ENCODE data around the gene COMMD6. TPM values are rescaled to one million over a fixed set of nuclear protein-coding genes. Genes with fewer than 3 reads are reported as not detected.

COMMD6 gene
- 89.7 TPM for total RNA-seq

GRCh38 chr13:75537401-75538365, at the start of gene COMMD6:
Gene COMMD6 (minus strand): TSS chr13:75537841. CDS start chr13:75537805, 36 bp downstream.

DNA sequence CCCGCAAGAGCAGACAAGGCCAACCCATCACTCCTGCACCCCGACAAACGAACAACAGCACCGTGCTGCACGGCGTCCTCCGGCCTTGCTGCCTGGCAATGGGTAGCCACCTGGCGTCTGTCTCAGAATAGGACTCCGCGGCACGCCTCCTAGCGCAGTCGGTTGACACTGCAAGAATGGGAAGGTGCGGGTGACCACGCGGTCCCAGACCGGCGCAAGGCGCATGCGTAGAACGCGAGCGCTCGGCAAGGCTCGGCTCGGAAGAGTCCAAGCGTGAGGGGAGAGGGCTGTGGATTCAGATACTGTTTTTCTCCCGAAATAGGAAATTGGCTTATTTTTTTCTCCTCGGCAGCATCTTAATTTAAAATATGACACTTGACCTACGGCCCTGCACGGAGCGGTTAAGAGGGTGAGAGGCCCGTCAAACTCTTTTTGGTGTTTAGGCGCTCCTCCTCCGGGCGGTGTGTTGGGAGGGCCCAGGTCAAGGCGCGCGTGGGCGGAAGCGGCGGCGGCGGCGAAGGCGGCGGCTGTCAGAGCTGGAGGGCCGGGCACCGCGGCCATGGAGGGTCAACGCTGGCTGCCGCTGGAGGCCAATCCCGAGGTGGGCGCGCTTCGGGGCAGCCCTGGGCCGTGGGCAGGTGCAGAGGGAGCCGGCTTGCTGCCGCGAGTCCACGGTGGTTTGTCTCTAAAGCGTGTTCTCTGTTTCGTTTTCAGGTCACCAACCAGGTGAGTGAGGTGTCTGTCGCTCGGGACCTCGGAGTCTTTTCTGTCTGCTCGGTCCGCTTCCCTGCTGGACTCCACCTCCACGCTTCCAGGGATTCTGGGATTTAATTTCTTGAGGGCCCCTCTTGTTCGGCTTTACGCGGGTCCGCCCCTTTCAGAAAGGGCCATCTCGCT, 11.9 kb upstream of the COMMD6 start, which contains the start of gene UCHL3:
Gene UCHL3, plus strand, starts transcription at position 530 of the 897 bp plus-strand sequence. Its CDS starts 30 bp downstream, at position 560.

GRCh38 chr13:75482070-75482819, 55.4 kb downstream of the COMMD6 start, which contains the start of gene TBC1D4:
Gene TBC1D4 (minus strand): TSS chr13:75482169. CDS start chr13:75481767, 402 bp downstream.

Other genes starting within 250 kb of the COMMD6 start
- 14.8 TPM for gene TBC1D4, start 55.7 kb downstream of the COMMD6 start, total RNA-seq
- gene UCHL3, start 11.9 kb upstream of the COMMD6 start, total RNA-seq: 57.2 TPM
- gene LMO7, start 98.5 kb upstream of the COMMD6 start, total RNA-seq: 29.3 TPM